ENCODE measurements around the gene RABAC1. TPM values are rescaled to one million over a fixed set of nuclear protein-coding genes. Genes with fewer than 3 reads are reported as not detected.

RABAC1 gene
- total RNA-seq, 3 donors from 2014 or later (not counting 1 experiment from before 2014, with no cell fraction given) = 76.8 to 100.0 (median 78.4) TPM

- 36% methylated on average over 7 of the region's 7 CpGs for WGBS (ENCODE audit: insufficient coverage)
- Mint-ChIP-seq H3K9me3 (no peaks in the 10 kb centered on the region), H3K4me1 (peaks cover 35 to 60% of the 10 kb centered on the region in 2 donors), H3K27ac (peak overlapping the region; percentile 69 to 90), H3K4me3 (no peak overlapping the region), H3K27me3 (ENCODE audit: low read depth in 2 of 2) (peaks cover 12 to 24% of the 10 kb centered on the region in 2 donors), H3K36me3 (no peaks in the 10 kb centered on the region)
- DNase-seq (peak; percentile 77 to 90), ATAC-seq (peak; percentile 78 to 84 (median 80))
- intact Hi-C loops (cut with micrococcal nuclease) = loop anchor here (1.0 kb wide), 1 partner anchor 62 kb away; no protein-coding TSS in a partner anchor
- Histone ChIP-seq H3K36me3 (ENCODE audit: control insufficient read depth, insufficient read depth, low read length) (no peaks in the 10 kb centered on the region), H3K27me3 (ENCODE audit: control insufficient read depth, insufficient read depth, low read length) (peaks cover 15% of the 10 kb centered on the region), H3K27ac (ENCODE audit: low read length) (no peak overlapping the region), H3K4me3 (ENCODE audit: low read length) (no peak overlapping the region), H3K4me1 (ENCODE audit: control insufficient read depth, insufficient read depth, low read length) (peaks cover 51% of the 10 kb centered on the region), H3K9me3 (ENCODE audit: control insufficient read depth, insufficient read depth, low read length) (no peaks in the 10 kb centered on the region)
- TF ChIP-seq CTCF (IDR thresholded peaks at IDR 0.05) = peak; percentile 88
Observed at GRCh38 chr19:41934849-41935374, 24.2 kb downstream of the RABAC1 start.

- Histone ChIP-seq H3K4me1 (ENCODE audit: control insufficient read depth, insufficient read depth, low read length) (peaks cover 58% of the 10 kb centered on the region), H3K27me3 (ENCODE audit: control insufficient read depth, insufficient read depth, low read length) (peaks cover 18% of the 10 kb centered on the region), H3K9me3 (ENCODE audit: control insufficient read depth, insufficient read depth, low read length) (no peaks in the 10 kb centered on the region), H3K27ac (ENCODE audit: low read length) (no peak overlapping the region), H3K36me3 (ENCODE audit: control insufficient read depth, insufficient read depth, low read length) (no peaks in the 10 kb centered on the region), H3K4me3 (ENCODE audit: low read length) (no peak overlapping the region)
- no peaks in the 10 kb centered on the region for H3K36me3 Mint-ChIP-seq
- intact Hi-C loops (cut with micrococcal nuclease) = no loop called here
- ATAC-seq (no peak), DNase-seq (no peak)
- peak overlapping the region; percentile 69 to 90 for H3K27ac Mint-ChIP-seq
- peak overlapping the region; percentile 18 for H3K4me3 Mint-ChIP-seq
- peaks cover 46 to 67% of the 10 kb centered on the region in 2 donors for H3K4me1 Mint-ChIP-seq
- no peak for TF ChIP-seq CTCF (IDR thresholded peaks at IDR 0.05)
- 74% methylated on average over 7 of the region's 7 CpGs for WGBS (ENCODE audit: insufficient coverage)
- peaks cover 12 to 28% of the 10 kb centered on the region in 2 donors for H3K27me3 Mint-ChIP-seq (ENCODE audit: low read depth in 2 of 2)
- H3K9me3 Mint-ChIP-seq = no peaks in the 10 kb centered on the region
Observed at GRCh38 chr19:41933693-41934426, 25.3 kb downstream of the RABAC1 start.

- peaks cover 48 to 74% of the 10 kb centered on the region in 2 donors for H3K4me1 Mint-ChIP-seq
Observed at GRCh38 chr19:41932720-41933332, 26.3 kb downstream of the RABAC1 start.

More at GRCh38 chr19:41932720-41933332, 26.3 kb downstream of the RABAC1 start:
- no peaks in the 10 kb centered on the region for H3K36me3 ChIP-seq (ENCODE audit: control insufficient read depth, insufficient read depth, low read length)
- intact Hi-C loops (cut with micrococcal nuclease) = no loop called here
- no peak for ATAC-seq
- DNase-seq = no peak
- Mint-ChIP-seq H3K4me3 (no peak overlapping the region), H3K9me3 (no peaks in the 10 kb centered on the region), H3K27me3 (ENCODE audit: low read depth in 2 of 2) (peaks cover 12 to 29% of the 10 kb centered on the region in 2 donors), H3K36me3 (no peaks in the 10 kb centered on the region), H3K27ac (peak overlapping the region; percentile 69 to 90)
- TF ChIP-seq CTCF (IDR thresholded peaks at IDR 0.05) = no peak
- H3K9me3 ChIP-seq (ENCODE audit: control insufficient read depth, insufficient read depth, low read length) = no peaks in the 10 kb centered on the region
- H3K27ac ChIP-seq (ENCODE audit: low read length) = no peak overlapping the region
- peaks cover 65% of the 10 kb centered on the region for H3K4me1 ChIP-seq (ENCODE audit: control insufficient read depth, insufficient read depth, low read length)
- 94% methylated on average over 28 of the region's 29 CpGs for WGBS (ENCODE audit: insufficient coverage)
- peaks cover 21% of the 10 kb centered on the region for H3K27me3 ChIP-seq (ENCODE audit: control insufficient read depth, insufficient read depth, low read length)
- no peak overlapping the region for H3K4me3 ChIP-seq (ENCODE audit: low read length)
